ENCODE measurements around the gene BCORL1. TPM values are rescaled to one million over a fixed set of nuclear protein-coding genes. Genes with fewer than 3 reads are reported as not detected.

Gene BCORL1
- polyA plus RNA-seq, 1 of the 3 experiments (the other 2 are of a cell fraction) = 4.2 TPM

- no peak overlapping the region for H3K9ac ChIP-seq
- CTCF ChIA-PET = no interaction called here
Measured at GRCh38 chrX:130103605-130104004, 121.2 kb downstream of the BCORL1 start.

GRCh38 chrX:130105244-130105643, 122.8 kb downstream of the BCORL1 start:
- Histone ChIP-seq H3K36me3 (replicated peaks in 1 of 2; ENCODE audit: control insufficient read depth in 1 of 2, insufficient read depth in 2 of 2, low read length in 1 of 2) (no peaks in the 10 kb centered on the region), H3K4me2 (no peak overlapping the region), H3K4me3 (ENCODE audit: low read depth in 2 of 2, low read length in 1 of 2) (no peak overlapping the region), H3K9ac (no peak overlapping the region), H3K27me3 (ENCODE audit: insufficient read depth) (peaks cover 20% of the 10 kb centered on the region; the same call in 1 of the 2 replicates), H3K4me1 (ENCODE audit: control insufficient read depth in 1 of 2, insufficient read depth in 2 of 2, low read depth in 1 of 2, low read length in 1 of 2) (peaks cover 0 to 13% of the 10 kb centered on the region in 2 experiments; a peak in 1 of 4 replicates), H3K79me2 (ENCODE audit: insufficient read depth) (peaks cover 84% of the 10 kb centered on the region), H4K20me1 (ENCODE audit: insufficient read depth) (peaks cover 14% of the 10 kb centered on the region; the same call in 1 of the 2 replicates), H3F3A (replicated peaks; ENCODE audit: insufficient read depth) (no peaks in the 10 kb centered on the region), H3K27ac (ENCODE audit: low read depth in 2 of 2, low read length in 1 of 2) (no peak overlapping the region), H3K9me2 (no peaks in the 10 kb centered on the region), H2AFZ (ENCODE audit: low read depth) (no peak overlapping the region), H3K9me3 (no peaks in the 10 kb centered on the region)
- 43% methylated on average over 2 of the region's 3 CpGs for WGBS (ENCODE audit: low lambda C conversion rate)
- TF ChIP-seq EP300 (IDR thresholded peaks at IDR 0.05; ENCODE audit: borderline replicate concordance in 1 of 2, low read depth in 1 of 2, low read length in 1 of 2) (no peak), MXI1 (IDR thresholded peaks at IDR 0.05; ENCODE audit: low read depth, low read length) (no peak), REST (IDR thresholded peaks at IDR 0.05; ENCODE audit: low read depth, low read length) (no peak), PBX3 (IDR thresholded peaks at IDR 0.05) (no peak), ZBTB33 (IDR thresholded peaks at IDR 0.05; ENCODE audit: borderline replicate concordance, low read depth) (no peak), POLR2AphosphoS5 (IDR thresholded peaks at IDR 0.05; ENCODE audit: low read depth, low read length) (no peak), TAF1 (IDR thresholded peaks at IDR 0.05; ENCODE audit: borderline replicate concordance, low read depth, low read length) (no peak), CTCF (IDR thresholded peaks at IDR 0.05) (no peak)
- ChIA-PET POLR2A (no interaction called here), CTCF (interaction anchor here (1.0 to 2.1 kb wide), 3 partner anchors 16 to 45 kb away, joined by 3 to 9 read pairs (median 3); no protein-coding TSS in a partner anchor)
- DNase-seq = no peak

More at GRCh38 chrX:130103605-130104004, 121.2 kb downstream of the BCORL1 start:
- peaks cover 0 to 8% of the 10 kb centered on the region in 2 experiments; a peak in 1 of 4 replicates for H3K4me1 ChIP-seq (ENCODE audit: control insufficient read depth in 1 of 2, insufficient read depth in 2 of 2, low read depth in 1 of 2, low read length in 1 of 2)
- no peaks in the 10 kb centered on the region for H3F3A ChIP-seq (replicated peaks; ENCODE audit: insufficient read depth)
- POLR2A ChIA-PET = no interaction called here
- no peaks in the 10 kb centered on the region for H3K36me3 ChIP-seq (replicated peaks in 1 of 2; ENCODE audit: control insufficient read depth in 1 of 2, insufficient read depth in 2 of 2, low read length in 1 of 2)
- H4K20me1 ChIP-seq (ENCODE audit: insufficient read depth) = peaks cover 19% of the 10 kb centered on the region; the same call in 1 of the 2 replicates
- H3K27me3 ChIP-seq (ENCODE audit: insufficient read depth) = peaks cover 20% of the 10 kb centered on the region; the same call in 1 of the 2 replicates
- DNase-seq = no peak
- no peaks in the 10 kb centered on the region for H3K9me3 ChIP-seq
- no peak overlapping the region for H2AFZ ChIP-seq (ENCODE audit: low read depth)
- H3K79me2 ChIP-seq (ENCODE audit: insufficient read depth) = peaks cover 78% of the 10 kb centered on the region
- H3K27ac ChIP-seq (ENCODE audit: low read depth in 2 of 2, low read length in 1 of 2) = no peak overlapping the region
- TF ChIP-seq CHD2 (IDR thresholded peaks at IDR 0.05; ENCODE audit: low read length, partially characterized antibody) = no peak
- no peak for TF ChIP-seq YY1 (IDR thresholded peaks at IDR 0.05; ENCODE audit: low read depth)
- no peak for TF ChIP-seq FOXM1 (IDR thresholded peaks at IDR 0.05; ENCODE audit: low read depth)
- no peak for TF ChIP-seq TCF12 (IDR thresholded peaks at IDR 0.05)
- H3K4me3 ChIP-seq (ENCODE audit: low read depth in 2 of 2, low read length in 1 of 2) = no peak overlapping the region
- H3K4me2 ChIP-seq = no peak overlapping the region
- no peaks in the 10 kb centered on the region for H3K9me2 ChIP-seq
- WGBS (ENCODE audit: low lambda C conversion rate) = 28% methylated on average over 3 of the region's 3 CpGs

Data from SK-N-SH (cell line).